HCT116 (cell line): ENCODE results near the gene DPH2. TPM values are rescaled to one million over a fixed set of nuclear protein-coding genes. Genes with fewer than 3 reads are reported as not detected.

Experiments
- ATAC-seq: fragments of 200-7000 bp; cut with Tn5 transposase; 2 replicates; pipeline ENCODE4 v1.9.1; 2020; ENCODE audit warnings: mild to moderate bottlenecking, moderate library complexity
- BruUV-seq: library from RNA; stranded (reverse); fragments of 400-500 nt; replicated peaks from 2 replicates; lab custom pipeline; 2021; lab: Mats Ljungman, UMichigan
- CTCF ChIA-PET: fragments of 300-600 bp; sonication (Branson Sonifier 250); formaldehyde crosslinking; loops from one replicate; lab custom pipeline; 2021; ENCODE audit warnings: antibody characterized with exemption; lab: Charles Lee
- POLR2A ChIA-PET: fragments of 300-600, 350-600 bp; sonication (Branson Sonifier 250); formaldehyde crosslinking; loops from one replicate; lab custom pipeline; 2021; ENCODE audit warnings: antibody characterized with exemption; lab: Charles Lee
- RAD21 ChIA-PET, 2 experiments: fragments of 300-600 bp; sonication (Branson Sonifier 250); formaldehyde crosslinking; loops; one replicate each; lab custom pipeline; 2023; ENCODE audit warnings: low total read pairs in 2 of 2; ENCODE audit not compliant: uncharacterized antibody in 2 of 2, unreplicated experiment in 2 of 2, low non-redundant PET in 1 of 2; lab: Charles Lee
- DNase-seq: peaks from one replicate; pipeline ENCODE4 v3.0.0-alpha.2; 2010; ENCODE audit warnings: low read depth, low spot score
- H2AFZ ChIP-seq: fragments of 200-600 bp; shearing (Covaris generic), sonication (generic); 2 replicates; pipeline ENCODE4 v1.6.1; 2017; ENCODE audit warnings: low read depth, mixed run types, mixed read lengths, antibody characterized with exemption, low read length; ENCODE audit not compliant: poor library complexity, severe bottlenecking
- H3K27ac ChIP-seq: 2 replicates; pipeline ENCODE4 v1.5.1; 2012; ENCODE audit warnings: low read depth, low read length
- H3K27me3 ChIP-seq: fragments of 200-600 bp; sonication (generic); 2 replicates; pipeline ENCODE4 v1.6.1; 2016; ENCODE audit warnings: mixed run types, low read length, mixed read lengths; ENCODE audit not compliant: insufficient read depth
- H3K36me3 ChIP-seq, 2 experiments: fragments of 200-500 bp in 1 of 2; fragments of 200-600 bp in 1 of 2; sonication (Bioruptor generic) in 1 of 2; sonication (generic) in 1 of 2; 2 replicates each; pipeline versions ENCODE4 v1.5.1 to v1.6.1; 2014 to 2016; ENCODE audit warnings: low read length in 2 of 2, inconsistent platforms in 1 of 2, mixed read lengths in 1 of 2, mixed run types in 1 of 2; ENCODE audit not compliant: insufficient read depth in 2 of 2, control insufficient read depth in 1 of 2
- H3K4me1 ChIP-seq, 2 experiments: fragments of 200-600 bp in 1 of 2; sonication (generic) in 1 of 2; 2 replicates each; pipeline versions ENCODE4 v1.5.1 to v1.6.1; 2012 to 2017; ENCODE audit warnings: low read length in 2 of 2, inconsistent platforms in 1 of 2, mild to moderate bottlenecking in 1 of 2, mixed read lengths in 1 of 2, mixed run types in 1 of 2, moderate library complexity in 1 of 2; ENCODE audit not compliant: insufficient read depth in 2 of 2, control insufficient read depth in 1 of 2
- H3K4me2 ChIP-seq: fragments of 200-600 bp; sonication (generic); 2 replicates; pipeline ENCODE4 v1.6.1; 2017; ENCODE audit warnings: mixed run types, low read length, mixed read lengths
- H3K4me3 ChIP-seq, 2 experiments: fragments of 200-600 bp in 1 of 2; sonication (generic) in 1 of 2; replicated peaks in 1 of 2; 2 replicates each; pipeline ENCODE4 v1.5.1; 2011 to 2016; ENCODE audit warnings: low read length in 2 of 2, control low read depth in 1 of 2, low read depth in 1 of 2, mild to moderate bottlenecking in 1 of 2, mixed read lengths in 1 of 2, mixed run types in 1 of 2
- H3K79me2 ChIP-seq: fragments of 200-600 bp; sonication (generic); 2 replicates; pipeline ENCODE4 v1.6.1; 2017; ENCODE audit warnings: mild to moderate bottlenecking, mixed run types, low read length, moderate library complexity, mixed read lengths; ENCODE audit not compliant: insufficient read depth
- H3K9ac ChIP-seq: fragments of 200-600 bp; sonication (generic); 2 replicates; pipeline ENCODE4 v1.6.1; 2016; ENCODE audit warnings: low read length, mixed read lengths
- H3K9me2 ChIP-seq: fragments of 200-600 bp; sonication (generic), shearing (Covaris generic); 2 replicates; pipeline ENCODE4 v1.6.1; 2017; ENCODE audit warnings: mixed run types, mild to moderate bottlenecking, moderate library complexity; ENCODE audit not compliant: insufficient read depth
- H3K9me3 ChIP-seq, 2 experiments: fragments of 200-500 bp in 1 of 2; fragments of 200-600 bp in 1 of 2; sonication (Bioruptor generic) in 1 of 2; sonication (generic) in 1 of 2; 2 replicates each; pipeline ENCODE4 v1.6.1; 2014 to 2017; ENCODE audit warnings: low read length in 2 of 2, mixed read lengths in 2 of 2, inconsistent platforms in 1 of 2, low read depth in 1 of 2, mild to moderate bottlenecking in 1 of 2, mixed run types in 1 of 2, moderate library complexity in 1 of 2; ENCODE audit not compliant: control insufficient read depth in 1 of 2, insufficient read depth in 1 of 2
- H4K20me1 ChIP-seq: fragments of 200-600 bp; sonication (generic), shearing (Covaris generic); 2 replicates; pipeline ENCODE4 v1.6.1; 2017; ENCODE audit warnings: mixed run types, mild to moderate bottlenecking, moderate library complexity; ENCODE audit not compliant: insufficient read depth
- ATF3 ChIP-seq: IDR thresholded peaks from 2 replicates; pipeline ENCODE4 v1.6.1; 2012
- CBX3 ChIP-seq: IDR thresholded peaks from 2 replicates; pipeline ENCODE4 v1.6.1; 2012; ENCODE audit warnings: low read depth
- CTCF ChIP-seq, 3 experiments: fragments of 200-600 bp in 1 of 3; sonication (generic) in 1 of 3; IDR thresholded peaks in 2 of 3; conservative IDR thresholded peaks in 1 of 3; 2 replicates each; pipeline ENCODE4 v1.5.1; 2012 to 2017; ENCODE audit warnings: low read depth in 2 of 3, low read length in 2 of 3, antibody characterized with exemption in 1 of 3, borderline replicate concordance in 1 of 3, control low read depth in 1 of 3, mild to moderate bottlenecking in 1 of 3, mixed read lengths in 1 of 3, mixed run types in 1 of 3, moderate library complexity in 1 of 3; ENCODE audit not compliant: insufficient read depth in 1 of 3
- EGR1 ChIP-seq: IDR thresholded peaks from 2 replicates; pipeline ENCODE4 v1.6.1; 2012; ENCODE audit warnings: low read depth
- EZH2 ChIP-seq: fragments of 200-600 bp; sonication (generic); IDR thresholded peaks from 2 replicates; pipeline ENCODE4 v1.6.1; 2017; ENCODE audit warnings: antibody characterized with exemption, mixed run types
- EZH2phosphoT487 ChIP-seq: fragments of 200-600 bp; IDR thresholded peaks from 2 replicates; pipeline ENCODE4 v1.6.1; 2018; ENCODE audit warnings: antibody characterized with exemption, borderline replicate concordance
- FOSL1 ChIP-seq: IDR thresholded peaks from 2 replicates; pipeline ENCODE4 v1.6.1; 2012; ENCODE audit warnings: low read depth
- JUND ChIP-seq: IDR thresholded peaks from 2 replicates; pipeline ENCODE4 v1.6.1; 2012
- MAX ChIP-seq: IDR thresholded peaks from 2 replicates; pipeline ENCODE4 v1.6.1; 2012
- POLR2A ChIP-seq: IDR thresholded peaks from 2 replicates; pipeline ENCODE4 v1.7.0; 2011; ENCODE audit warnings: borderline replicate concordance; ENCODE audit not compliant: insufficient read depth, insufficient read length; ENCODE audit errors: extremely low read depth
- POLR2AphosphoS5 ChIP-seq: IDR thresholded peaks from 2 replicates; pipeline ENCODE4 v1.6.1; 2011; ENCODE audit warnings: mild to moderate bottlenecking, low read depth, low read length, moderate library complexity
- RAD21 ChIP-seq: IDR thresholded peaks from 2 replicates; pipeline ENCODE4 v1.6.1; 2012; ENCODE audit warnings: low read depth, mild to moderate bottlenecking
- REST ChIP-seq: IDR thresholded peaks from 2 replicates; pipeline ENCODE4 v1.6.1; 2012; ENCODE audit warnings: low read depth
- SP1 ChIP-seq: IDR thresholded peaks from 2 replicates; pipeline ENCODE4 v1.6.1; 2012; ENCODE audit warnings: low read depth
- SRF ChIP-seq: IDR thresholded peaks from 2 replicates; pipeline ENCODE4 v1.6.1; 2012; ENCODE audit warnings: low read depth
- TCF7L2 ChIP-seq: IDR thresholded peaks from 2 replicates; pipeline ENCODE4 v1.7.0; 2011; ENCODE audit warnings: borderline replicate concordance, inconsistent platforms; ENCODE audit not compliant: insufficient read depth, insufficient read length; ENCODE audit errors: extremely low read depth
- YY1 ChIP-seq: IDR thresholded peaks from 2 replicates; pipeline ENCODE4 v1.6.1; 2011; ENCODE audit warnings: low read length, low read depth, moderate library complexity, mild to moderate bottlenecking; ENCODE audit not compliant: insufficient replicate concordance; ENCODE audit errors: extremely low read depth
- ZBTB33 ChIP-seq: IDR thresholded peaks from 2 replicates; pipeline ENCODE4 v1.6.1; 2011; ENCODE audit warnings: mild to moderate bottlenecking, low read length, moderate library complexity; ENCODE audit not compliant: insufficient replicate concordance; ENCODE audit errors: extremely low read depth
- ZFX ChIP-seq: fragments of 450-650 bp; IDR thresholded peaks from 2 replicates; pipeline ENCODE4 v1.6.1; 2017
- ZNF274 ChIP-seq: fragments of 200-500 bp; sonication (Bioruptor generic); IDR thresholded peaks from 2 replicates; pipeline ENCODE4 v1.6.1; 2014; ENCODE audit warnings: mild to moderate bottlenecking, low read depth, low read length, inconsistent platforms
- intact Hi-C: fragments of 100-400 bp; cut with micrococcal nuclease; formaldehyde crosslinking; loops from 2 replicates; pipeline ENCODE4 v1.10.0; 2022
- total RNA-seq: library from RNA; stranded (reverse); gene quantifications from one replicate; pipeline ENCODE4 v1.2.1, GENCODE V29; 2021; ENCODE audit not compliant: unreplicated experiment

DPH2 gene
- total RNA-seq, 1 experiment from 2014 or later: 53.2 TPM

- Histone ChIP-seq H3K9ac (no peak overlapping the region), H4K20me1 (no peaks in the 10 kb centered on the region), H3K27ac (no peak overlapping the region), H3K36me3 (no peaks in the 10 kb centered on the region), H3K9me2 (no peaks in the 10 kb centered on the region), H3K4me3 (no peak overlapping the region), H3K4me2 (no peak overlapping the region), H2AFZ (no peak overlapping the region), H3K4me1 (peaks cover 7 to 8% of the 10 kb centered on the region in 2 experiments; a peak in 3 of 4 replicates), H3K27me3 (no peaks in the 10 kb centered on the region), H3K9me3 (no peaks in the 10 kb centered on the region), H3K79me2 (no peaks in the 10 kb centered on the region)
- no TSS peak for BruUV-seq
- ChIA-PET POLR2A (interaction anchor here (0.7 kb wide), 1 partner anchor 560 kb away, joined by 3 read pairs; the partner anchor contains the start of gene HYI), RAD21 (no interaction called here), CTCF (interaction anchor here (1.3 to 1.9 kb wide), 2 partner anchors 8 to 22 kb away, joined by 3 to 5 read pairs; no protein-coding TSS in a partner anchor)
- ATAC-seq: no peak
- intact Hi-C loops: no loop called here
- TF ChIP-seq YY1: no peak
- no peak for TF ChIP-seq FOSL1
- TF ChIP-seq REST: no peak
- no peak for TF ChIP-seq POLR2AphosphoS5
- no peak for TF ChIP-seq EGR1
- TF ChIP-seq JUND: no peak
- TF ChIP-seq EZH2: no peak
- no peak for TF ChIP-seq TCF7L2
- TF ChIP-seq ATF3: no peak
- TF ChIP-seq SP1: no peak
- no peak for TF ChIP-seq ZNF274
- TF ChIP-seq ZBTB33: no peak
- TF ChIP-seq SRF: no peak
- no peak for TF ChIP-seq CBX3
- TF ChIP-seq EZH2phosphoT487: no peak
- no peak for TF ChIP-seq ZFX
- no peak for TF ChIP-seq POLR2A
- no peak for TF ChIP-seq RAD21
- TF ChIP-seq CTCF (IDR thresholded peaks at IDR 0.05 in 2 of 3, conservative IDR thresholded peaks at IDR 0.05 in 1 of 3; ENCODE audit: borderline replicate concordance in 1 of 3, insufficient read depth in 1 of 3, low read depth in 2 of 3, low read length in 2 of 3): no peak
- no peak for TF ChIP-seq MAX
- no peak for DNase-seq
These were observed 44.1 kb downstream of the DPH2 start for GRCh38 chr1:44013949-44014348.
